DMS153 treated with DMSO at 0.1 percent for 48 hours (cell line): ENCODE results near the gene PTTG2.

Experiments
- DNase-seq: peaks from one replicate; lab custom pipeline; 2025; ENCODE audit not compliant: unreplicated experiment; lab: John Stamatoyannopoulos, UW

PTTG2 gene

DNA sequence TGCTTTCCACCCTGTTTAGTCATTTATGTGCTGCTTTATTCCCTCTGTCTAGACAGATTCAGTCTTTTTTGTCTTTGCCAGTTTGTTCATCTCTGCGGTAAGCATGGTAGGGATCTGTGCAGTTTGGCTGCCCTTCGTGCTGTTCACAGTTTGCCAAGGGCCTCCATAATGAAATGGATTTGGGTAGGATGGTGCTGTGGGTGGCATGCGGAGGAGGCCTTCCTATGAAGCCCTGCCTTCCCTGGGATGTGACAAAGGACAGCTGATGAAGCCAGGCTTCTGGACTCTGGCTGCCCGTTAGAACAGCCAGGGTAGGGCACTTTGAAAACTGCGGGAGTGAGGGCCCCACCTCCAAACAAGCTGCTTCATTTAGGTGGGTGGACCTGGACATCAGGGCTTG, 47.4 kb downstream of the PTTG2 start:
- no peak for DNase-seq

DNA sequence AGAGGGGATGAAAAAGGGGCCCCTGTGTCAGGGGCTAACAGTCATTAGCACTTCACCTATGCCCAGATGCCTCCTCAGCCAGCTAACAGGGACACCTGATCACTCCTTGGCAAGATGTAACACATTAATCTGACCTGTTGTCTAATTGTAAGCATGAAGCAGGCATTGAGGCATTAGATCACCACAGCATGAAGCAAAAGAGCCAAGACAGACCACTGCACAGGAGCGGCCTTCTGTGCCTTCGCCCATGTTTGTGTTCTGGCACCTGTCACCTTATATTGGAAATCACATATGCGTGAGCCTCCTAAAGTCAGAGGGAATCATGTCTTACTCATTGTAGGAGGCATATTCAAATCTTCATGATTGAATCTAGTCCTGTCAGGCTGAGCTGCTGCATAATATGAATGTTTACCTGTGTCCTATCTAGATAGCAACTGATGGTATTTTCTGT, 48.4 kb downstream of the PTTG2 start:
- no peak for DNase-seq

DNA sequence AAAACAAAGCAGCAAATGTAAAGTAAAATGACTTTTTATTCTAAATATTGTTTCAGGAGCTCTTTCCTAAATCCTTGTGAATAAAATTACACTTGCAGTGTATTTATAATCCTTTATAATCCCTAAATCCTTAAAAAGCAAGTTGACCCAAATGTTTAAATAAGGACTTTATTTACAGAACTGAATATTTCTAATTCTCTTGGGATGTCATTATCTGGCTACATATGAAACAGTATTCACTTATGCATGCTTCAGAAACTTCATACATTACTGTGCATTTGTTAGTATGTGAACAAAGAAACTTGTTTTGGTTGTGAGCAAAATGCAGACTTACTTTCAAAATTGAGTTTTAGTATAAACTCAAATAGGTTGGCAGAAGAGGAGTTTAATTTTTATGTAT, 49.2 kb downstream of the PTTG2 start:
- DNase-seq, result no peak

DNA sequence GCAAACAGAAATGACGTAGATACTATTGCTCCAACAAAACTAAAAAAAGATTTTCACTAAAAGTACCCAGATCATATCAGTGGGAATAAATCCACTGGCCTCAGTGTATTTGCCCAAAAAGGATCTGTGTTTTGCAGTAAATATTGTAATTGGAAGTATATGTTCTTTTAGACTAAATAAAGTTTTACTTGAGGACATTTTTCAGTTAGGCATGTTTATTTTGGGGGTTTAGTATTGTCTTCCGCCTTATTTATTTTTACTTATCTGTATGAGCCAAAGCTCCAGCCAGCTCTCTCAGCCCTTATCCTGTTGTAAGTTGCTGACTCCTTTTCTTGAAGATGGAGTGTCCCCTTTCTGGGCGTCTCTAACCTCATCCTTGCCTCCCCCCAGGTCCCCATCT, 49.8 kb downstream of the PTTG2 start:
- DNase-seq, result no peak
